Activated CD4-positive, CD25-positive, alpha-beta regulatory T cell (primary cell): ENCODE measurements around the gene PCDHA1.

Experiments used
- DNase-seq, 4 experiments: peaks; one replicate each; lab custom pipeline; 2025; lab: John Stamatoyannopoulos, UW

Gene PCDHA1

DNA sequence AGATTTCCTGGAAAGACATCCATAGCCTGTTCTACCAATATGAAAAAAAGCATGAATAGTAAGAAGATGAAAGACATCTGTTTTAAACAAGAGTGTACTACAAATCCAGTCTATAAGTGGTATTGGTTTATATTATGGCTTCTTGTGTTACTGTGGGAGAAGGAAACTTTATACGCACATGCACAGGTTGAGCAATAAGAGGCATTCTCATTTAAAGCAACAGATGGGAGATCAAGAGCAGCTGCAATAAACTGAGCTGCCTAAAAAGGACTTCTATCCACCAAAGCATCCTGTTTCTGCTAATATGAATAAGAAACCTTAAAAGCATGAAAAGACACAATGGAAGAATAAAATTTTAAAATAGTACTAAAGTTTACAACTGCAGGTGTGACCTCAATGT lies 256.6 kb downstream of the PCDHA1 start:
- DNase-seq: no peak

DNA sequence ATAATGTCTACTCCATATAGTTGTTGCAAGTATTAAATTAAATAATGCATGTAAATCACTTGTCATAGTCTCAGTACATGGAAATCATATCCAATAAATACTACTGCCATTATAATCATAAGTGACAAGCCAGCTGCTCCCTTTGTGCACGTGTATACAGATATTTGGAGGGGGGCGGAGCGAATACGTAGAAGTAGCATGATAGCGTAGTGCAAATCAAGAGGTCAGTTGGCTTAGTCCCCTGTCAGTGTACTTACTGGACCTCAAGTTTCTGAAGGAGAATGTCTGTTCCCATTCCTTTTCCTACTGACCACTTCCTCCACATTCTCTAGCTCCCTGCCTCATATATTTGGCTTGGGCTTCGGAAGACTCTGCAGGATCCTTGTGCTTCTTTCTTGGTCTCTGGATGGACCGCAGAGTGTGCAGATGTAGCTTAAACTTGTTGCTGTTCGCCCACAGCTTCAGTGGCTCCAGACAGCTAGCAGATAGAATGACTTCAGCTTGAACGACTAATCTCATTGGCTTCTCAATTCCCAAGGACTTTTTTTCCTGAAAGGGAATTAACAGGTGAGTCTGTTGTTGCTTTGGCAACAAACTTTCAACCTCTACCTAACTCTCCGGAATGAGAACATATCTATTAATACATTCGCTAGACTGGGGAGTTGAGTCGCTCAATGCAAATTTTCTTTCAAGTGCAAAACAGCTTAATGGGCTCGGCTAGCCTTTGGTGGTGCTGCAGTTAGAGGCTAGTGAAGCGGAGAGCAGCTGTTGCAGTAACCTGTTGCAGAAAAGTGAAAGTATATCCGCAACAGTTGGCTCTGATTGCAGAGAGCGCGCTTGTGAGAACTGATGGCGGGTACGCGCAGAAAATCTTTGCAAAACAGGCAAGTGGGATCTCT lies 264.9 kb downstream of the PCDHA1 start, which contains the start of gene PCDHB1:
Gene PCDHB1 (plus strand): TSS at position 753 of the 899 bp plus-strand sequence. CDS start 97 bp downstream, at position 850.
- DNase-seq: no peak

DNA sequence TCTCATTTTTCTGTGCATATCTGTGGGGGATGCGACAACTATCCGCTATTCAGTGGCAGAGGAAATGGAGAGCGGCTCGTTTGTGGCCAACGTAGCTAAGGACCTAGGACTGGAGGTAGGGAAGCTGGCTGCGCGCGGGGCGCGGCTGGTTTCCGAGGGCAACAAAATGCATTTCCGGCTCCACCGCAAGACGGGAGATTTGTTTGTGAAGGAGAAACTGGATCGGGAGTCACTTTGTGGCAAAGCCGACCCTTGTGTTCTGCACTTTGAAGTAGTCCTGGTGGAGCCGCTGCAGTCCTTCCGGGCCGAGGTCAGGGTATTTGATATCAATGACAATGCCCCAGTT lies 265.6 kb downstream of the PCDHA1 start:
- no peak for DNase-seq
